ENCODE results near the gene HOPX. TPM values are rescaled to one million over a fixed set of nuclear protein-coding genes. Genes with fewer than 3 reads are reported as not detected.

Gene HOPX
- total and polyA plus RNA-seq, 2 of the 8 experiments (the other 6 are each of a cell fraction or from before 2014, with no cell fraction given): not detected

GRCh38 chr4:56612282-56612681, 68.8 kb downstream of the HOPX start (continued):
- TF ChIP-seq RNF2 (IDR thresholded peaks at IDR 0.05; ENCODE audit: borderline replicate concordance, low read depth, low read length, missing control alignments, poor library complexity, severe bottlenecking): no peak
- TF ChIP-seq ATF3 (IDR thresholded peaks at IDR 0.05; ENCODE audit: insufficient read depth, low read depth, low read length): no peak
- TF ChIP-seq CHD2 (IDR thresholded peaks at IDR 0.05; ENCODE audit: low read length): no peak
- TF ChIP-seq SIN3A (conservative IDR thresholded peaks at IDR 0.05 in 1 of 2, IDR thresholded peaks at IDR 0.05 in 1 of 2; ENCODE audit: low read depth in 1 of 2, low read length in 2 of 2): no peak
- TF ChIP-seq BACH1 (IDR thresholded peaks at IDR 0.05; ENCODE audit: low read length): no peak
- TF ChIP-seq ZNF274 (IDR thresholded peaks at IDR 0.05; ENCODE audit: borderline replicate concordance, extremely low read depth, low read length): no peak
- TF ChIP-seq TAF7 (optimal IDR thresholded peaks at IDR 0.05; ENCODE audit: borderline replicate concordance, low read depth, low read length): no peak
- no peak for TF ChIP-seq BRCA1 (IDR thresholded peaks at IDR 0.05; ENCODE audit: low read depth, low read length)

All from H1 (cell line).